Mesendoderm (in vitro differentiated cells): ENCODE results near the gene TRMT44.
"Not testable (repeated sequence)": the region's sequence is repeated elsewhere in the genome, so short reads cannot be mapped to it uniquely, and the experiment has no call there.

ENCODE experiments used
- DNase-seq: peaks from one replicate; pipeline ENCODE4 v3.0.0; 2013
- H2AK5ac ChIP-seq: 2 replicates; pipeline ENCODE4 v1.6.1; 2013; ENCODE audit warnings: low read length, inconsistent platforms
- H2BK120ac ChIP-seq: 2 replicates; pipeline ENCODE4 v1.6.1; 2013; ENCODE audit warnings: low read depth, mild to moderate bottlenecking, low read length, moderate library complexity, mixed read lengths
- H2BK15ac ChIP-seq: replicated peaks from 2 replicates; pipeline ENCODE4 v1.6.1; 2013; ENCODE audit warnings: low read depth, mild to moderate bottlenecking, moderate library complexity
- H2BK5ac ChIP-seq: 2 replicates; pipeline ENCODE4 v1.6.1; 2013; ENCODE audit warnings: low read length, inconsistent platforms
- H3K18ac ChIP-seq: 2 replicates; pipeline ENCODE4 v1.6.1; 2013; ENCODE audit warnings: mild to moderate bottlenecking, low read length, mixed read lengths
- H3K23ac ChIP-seq: one replicate; pipeline ENCODE4 v1.6.1; 2013; ENCODE audit warnings: low read length
- H3K27ac ChIP-seq: 2 replicates; pipeline ENCODE4 v1.5.1; 2013; ENCODE audit warnings: low read depth, mild to moderate bottlenecking, inconsistent platforms, low read length, moderate library complexity
- H3K27me3 ChIP-seq: 2 replicates; pipeline ENCODE4 v1.6.1; 2013; ENCODE audit warnings: low read length, control low read depth, mild to moderate bottlenecking, inconsistent platforms; ENCODE audit not compliant: insufficient read depth, poor library complexity
- H3K36me3 ChIP-seq: 2 replicates; pipeline ENCODE4 v1.6.1; 2013; ENCODE audit warnings: low read length, inconsistent platforms; ENCODE audit not compliant: control insufficient read depth, insufficient read depth
- H3K4ac ChIP-seq: one replicate; pipeline ENCODE4 v1.6.1; 2013; ENCODE audit warnings: low read depth, mild to moderate bottlenecking, low read length, moderate library complexity
- H3K4me1 ChIP-seq: 2 replicates; pipeline ENCODE4 v1.6.1; 2013; ENCODE audit warnings: low read depth, low read length, inconsistent platforms; ENCODE audit not compliant: control insufficient read depth
- H3K4me2 ChIP-seq: 2 replicates; pipeline ENCODE4 v1.6.1; 2013; ENCODE audit warnings: low read length
- H3K4me3 ChIP-seq: 2 replicates; pipeline ENCODE4 v1.5.1; 2013; ENCODE audit warnings: mild to moderate bottlenecking, low read length
- H3K56ac ChIP-seq: one replicate; pipeline ENCODE4 v1.6.1; 2013; ENCODE audit warnings: low read length
- H3K79me1 ChIP-seq: 2 replicates; pipeline ENCODE4 v1.6.1; 2013; ENCODE audit warnings: low read length, inconsistent platforms
- H3K79me2 ChIP-seq: 2 replicates; pipeline ENCODE4 v1.6.1; 2013; ENCODE audit warnings: mild to moderate bottlenecking, low read length; ENCODE audit not compliant: control insufficient read depth, insufficient read depth
- H3K9ac ChIP-seq: 2 replicates; pipeline ENCODE4 v1.6.1; 2013; ENCODE audit warnings: low read length, inconsistent platforms
- H4K5ac ChIP-seq: one replicate; pipeline ENCODE4 v1.6.1; 2013; ENCODE audit warnings: low read length
- H4K8ac ChIP-seq: one replicate; pipeline ENCODE4 v1.6.1; 2013; ENCODE audit warnings: low read depth, mild to moderate bottlenecking, control low read depth, low read length, moderate library complexity
- WGBS: extraction: QIAGEN DNeasy Blood & Tissue Kit; methylation state at CpG from one replicate; pipeline ENCODE4 v1.1.7; 2013; ENCODE audit warnings: low lambda C conversion rate, missing lambda C conversion rate; ENCODE audit not compliant: insufficient coverage; ENCODE audit errors: extremely low coverage; 5-methylcytosine and 5-hydroxymethylcytosine counted together

TRMT44 gene

GRCh38 chr4:8412288-8412687, 28.3 kb upstream of the TRMT44 start:
- H3K4ac ChIP-seq: no peak overlapping the region
- no peak overlapping the region for H3K23ac ChIP-seq
- H2BK15ac ChIP-seq: no peak overlapping the region
- no peak overlapping the region for H4K5ac ChIP-seq
- H4K8ac ChIP-seq: no peak overlapping the region
- H3K4me2 ChIP-seq: no peak overlapping the region
- peaks cover 9% of the 10 kb centered on the region for H3K36me3 ChIP-seq
- H3K56ac ChIP-seq: no peak overlapping the region
- H3K4me3 ChIP-seq: no peak overlapping the region
- peaks cover 2% of the 10 kb centered on the region for H3K79me1 ChIP-seq
- H3K27me3 ChIP-seq: no peaks in the 10 kb centered on the region
- no peak overlapping the region for H2BK5ac ChIP-seq
- no peaks in the 10 kb centered on the region for H3K79me2 ChIP-seq
- no CpG with 5 or more reads among the region's 5 CpGs for WGBS
- H2BK120ac ChIP-seq: no peak overlapping the region
- H3K18ac ChIP-seq: no peak overlapping the region
- no peak for DNase-seq
- no peaks in the 10 kb centered on the region for H3K4me1 ChIP-seq
- no peak overlapping the region for H3K27ac ChIP-seq
- no peak overlapping the region for H2AK5ac ChIP-seq
- no peak overlapping the region for H3K9ac ChIP-seq

GRCh38 chr4:8414377-8414776, 26.2 kb upstream of the TRMT44 start:
- peaks cover 3% of the 10 kb centered on the region for H3K79me1 ChIP-seq
- no peaks in the 10 kb centered on the region for H3K27me3 ChIP-seq
- no peaks in the 10 kb centered on the region for H3K4me1 ChIP-seq
- H4K8ac ChIP-seq: no peak overlapping the region
- H3K79me2 ChIP-seq: no peaks in the 10 kb centered on the region
- no CpG with 5 or more reads among the region's 2 CpGs for WGBS
- H3K56ac ChIP-seq: no peak overlapping the region
- H2AK5ac ChIP-seq: no peak overlapping the region
- H3K4me3 ChIP-seq: no peak overlapping the region
- no peak overlapping the region for H4K5ac ChIP-seq
- no peak overlapping the region for H3K27ac ChIP-seq
- no peak for DNase-seq
- H3K4me2 ChIP-seq: no peak overlapping the region
- no peak overlapping the region for H2BK120ac ChIP-seq
- H2BK5ac ChIP-seq: no peak overlapping the region
- peaks cover 9% of the 10 kb centered on the region for H3K36me3 ChIP-seq
- H2BK15ac ChIP-seq: no peak overlapping the region
- no peak overlapping the region for H3K18ac ChIP-seq
- H3K23ac ChIP-seq: no peak overlapping the region
- H3K9ac ChIP-seq: no peak overlapping the region
- H3K4ac ChIP-seq: no peak overlapping the region

DNA sequence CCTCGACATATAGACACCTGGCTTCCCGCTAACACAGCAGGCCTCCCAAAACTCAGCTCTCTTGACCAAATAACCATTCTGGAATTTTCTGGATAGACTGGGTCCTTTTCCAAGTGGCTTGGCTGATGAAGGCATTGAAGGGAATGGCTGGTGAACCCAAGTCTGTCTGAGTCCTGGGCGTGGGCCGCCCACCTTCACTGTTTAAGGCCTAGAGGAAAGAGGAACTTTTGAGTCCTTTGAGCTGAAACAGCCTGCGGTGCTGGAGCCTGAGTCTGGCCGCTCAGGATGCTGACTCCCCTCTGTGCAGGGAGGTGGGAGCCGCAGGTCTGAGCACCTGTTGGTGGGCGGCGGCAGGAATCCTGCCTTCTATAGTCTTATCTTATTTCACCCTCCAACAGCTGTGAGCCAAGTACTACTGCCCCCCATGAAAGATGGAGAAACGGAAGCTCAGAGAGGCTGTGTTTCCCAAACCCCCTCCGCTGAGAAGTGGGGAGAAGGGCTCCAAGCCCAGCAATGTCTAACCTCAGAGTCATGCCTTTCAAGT, 23.4 kb upstream of the TRMT44 start:
- Histone ChIP-seq H3K79me2 (no peaks in the 10 kb centered on the region), H2BK5ac (no peak overlapping the region), H2AK5ac (no peak overlapping the region), H3K23ac (no peak overlapping the region), H3K4me1 (no peaks in the 10 kb centered on the region), H3K56ac (no peak overlapping the region), H4K5ac (no peak overlapping the region), H3K4me3 (no peak overlapping the region), H3K36me3 (peaks cover 9% of the 10 kb centered on the region), H3K79me1 (peaks cover 3% of the 10 kb centered on the region), H4K8ac (no peak overlapping the region), H3K4me2 (no peak overlapping the region), H3K4ac (no peak overlapping the region), H3K9ac (no peak overlapping the region), H2BK120ac (no peak overlapping the region), H2BK15ac (no peak overlapping the region), H3K27me3 (no peaks in the 10 kb centered on the region), H3K27ac (no peak overlapping the region), H3K18ac (no peak overlapping the region)
- DNase-seq: no peak
- no CpG with 5 or more reads among the region's 11 CpGs for WGBS

- no peaks in the 10 kb centered on the region for H3K27me3 ChIP-seq
- no peak for DNase-seq
- H4K8ac ChIP-seq: no peak overlapping the region
- no peak overlapping the region for H2BK5ac ChIP-seq
- no peaks in the 10 kb centered on the region for H3K4me1 ChIP-seq
- no peak overlapping the region for H3K56ac ChIP-seq
- no peak overlapping the region for H2AK5ac ChIP-seq
- no peak overlapping the region for H3K18ac ChIP-seq
- H3K79me2 ChIP-seq: no peaks in the 10 kb centered on the region
- no peak overlapping the region for H3K4ac ChIP-seq
- no CpG with 5 or more reads among the region's 12 CpGs for WGBS
- no peak overlapping the region for H3K23ac ChIP-seq
- H2BK120ac ChIP-seq: no peak overlapping the region
- H3K4me2 ChIP-seq: no peak overlapping the region
- no peak overlapping the region for H2BK15ac ChIP-seq
- peaks cover 3% of the 10 kb centered on the region for H3K79me1 ChIP-seq
- no peak overlapping the region for H3K27ac ChIP-seq
- peaks cover 3% of the 10 kb centered on the region for H3K36me3 ChIP-seq
- H4K5ac ChIP-seq: no peak overlapping the region
- H3K9ac ChIP-seq: no peak overlapping the region
- no peak overlapping the region for H3K4me3 ChIP-seq
Measured at GRCh38 chr4:8419222-8420041, 21.1 kb upstream of the TRMT44 start.

DNA sequence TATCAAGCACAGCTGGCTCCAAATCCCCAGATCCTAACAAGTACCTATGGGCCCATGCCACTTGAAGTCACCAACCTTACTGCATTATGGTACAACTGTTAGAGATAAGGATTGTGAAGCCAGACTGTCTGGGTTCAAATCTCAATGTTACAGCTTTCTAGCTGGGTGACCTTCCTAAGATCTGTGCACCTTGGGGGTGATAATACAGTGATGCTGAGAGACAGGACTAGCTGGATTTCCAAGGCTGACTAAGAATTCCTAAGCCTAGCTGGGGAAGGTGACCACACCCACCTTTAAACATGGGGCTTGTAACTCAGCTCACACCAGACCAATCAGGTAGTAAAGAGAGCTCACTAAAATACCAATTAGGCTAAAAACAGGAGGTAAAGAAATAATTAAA, 20.4 kb upstream of the TRMT44 start:
- not testable (repeated sequence) for H4K5ac ChIP-seq, H3K23ac ChIP-seq, DNase-seq, H3K4me1 ChIP-seq, H3K36me3 ChIP-seq, H3K4me3 ChIP-seq, H3K4me2 ChIP-seq, H3K27me3 ChIP-seq, H2BK15ac ChIP-seq, H3K27ac ChIP-seq, H3K56ac ChIP-seq, H2BK5ac ChIP-seq, H3K9ac ChIP-seq, H3K18ac ChIP-seq, H3K79me2 ChIP-seq, H2BK120ac ChIP-seq, H4K8ac ChIP-seq, H3K79me1 ChIP-seq, H2AK5ac ChIP-seq, H3K4ac ChIP-seq

DNA sequence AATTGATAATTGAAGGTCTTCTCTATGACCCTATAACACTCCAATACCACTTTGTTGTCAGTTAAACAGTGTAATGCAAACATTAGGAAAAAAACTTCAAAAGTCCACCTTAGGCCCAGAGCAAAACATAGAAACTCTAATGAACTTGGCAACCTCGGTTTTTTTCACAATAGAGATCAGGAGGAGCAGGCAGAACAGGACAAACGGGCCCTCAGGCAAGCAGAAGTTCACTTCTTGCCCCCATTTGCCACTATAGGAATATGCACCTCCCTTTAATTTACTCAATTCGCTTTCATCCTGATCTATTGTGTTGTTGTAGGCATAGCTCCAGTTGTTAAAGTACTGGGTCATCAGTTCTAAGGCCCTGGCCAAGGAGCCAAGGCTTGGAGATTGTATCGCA, 18.2 kb upstream of the TRMT44 start:
- H3K4me1 ChIP-seq: no peaks in the 10 kb centered on the region
- no peaks in the 10 kb centered on the region for H3K36me3 ChIP-seq
- no peak overlapping the region for H3K9ac ChIP-seq
- no peak overlapping the region for H3K18ac ChIP-seq
- H3K79me2 ChIP-seq: no peaks in the 10 kb centered on the region
- H3K27me3 ChIP-seq: no peaks in the 10 kb centered on the region
- no peak overlapping the region for H2BK15ac ChIP-seq
- no peak overlapping the region for H2BK5ac ChIP-seq
- H2BK120ac ChIP-seq: no peak overlapping the region
- no peak overlapping the region for H3K4ac ChIP-seq
- no peak overlapping the region for H3K4me3 ChIP-seq
- peaks cover under 1% of the 10 kb centered on the region for H3K79me1 ChIP-seq
- H3K27ac ChIP-seq: no peak overlapping the region
- H3K56ac ChIP-seq: no peak overlapping the region
- no peak overlapping the region for H3K4me2 ChIP-seq
- H4K5ac ChIP-seq: no peak overlapping the region
- H4K8ac ChIP-seq: no peak overlapping the region
- no CpG with 5 or more reads among the region's 4 CpGs for WGBS
- no peak overlapping the region for H2AK5ac ChIP-seq
- no peak for DNase-seq
- H3K23ac ChIP-seq: no peak overlapping the region
